Erythroblast (primary cell): ENCODE results near the gene SWI5.

Experiments
- GATA1 ChIP-seq: IDR thresholded peaks from 2 replicates; pipeline ENCODE4 v1.6.1; 2011; ENCODE audit warnings: low read depth, mild to moderate bottlenecking, control low read depth, low read length, moderate library complexity
- POLR2A ChIP-seq: IDR thresholded peaks from 2 replicates; pipeline ENCODE4 v1.6.1; 2011; ENCODE audit warnings: mild to moderate bottlenecking, low read length

- TF ChIP-seq POLR2A, result no peak
- TF ChIP-seq GATA1, result no peak
These were observed 5.0 kb upstream of the SWI5 start for GRCh38 chr9:128271112-128271511.
